PFSK-1 (cell line): ENCODE results near the gene RERE.

Source experiments
- FOXP2 ChIP-seq: optimal IDR thresholded peaks from 2 replicates; pipeline ENCODE3; 2011; ENCODE audit warnings: borderline replicate concordance, control low read depth, inconsistent platforms; ENCODE audit not compliant: insufficient read depth; ENCODE audit errors: extremely low read length, extremely low read depth
- POLR2AphosphoS5 ChIP-seq: IDR thresholded peaks from 2 replicates; pipeline ENCODE4 v1.6.1; 2012; ENCODE audit warnings: low read depth, mild to moderate bottlenecking, control low read depth, low read length, moderate library complexity
- SIN3A ChIP-seq: IDR thresholded peaks from 2 replicates; pipeline ENCODE4 v1.6.1; 2012; ENCODE audit warnings: mild to moderate bottlenecking, low read length, moderate library complexity, borderline replicate concordance; ENCODE audit not compliant: insufficient read depth
- TAF1 ChIP-seq: IDR thresholded peaks from 2 replicates; pipeline ENCODE4 v1.6.1; 2012; ENCODE audit warnings: low read length, control low read depth, borderline replicate concordance; ENCODE audit not compliant: insufficient read depth
- TF ChIP-seq, protein P1 (sequence below), 2 experiments: IDR thresholded peaks; 2 replicates each; pipeline versions ENCODE4 v1.6.1 to v1.8.0; 2011 to 2012; ENCODE audit warnings: low read depth in 2 of 2, low read length in 2 of 2, control low read depth in 1 of 2, inconsistent platforms in 1 of 2, mild to moderate bottlenecking in 1 of 2, moderate library complexity in 1 of 2; ENCODE audit not compliant: insufficient read depth in 1 of 2

RERE gene

DNA sequence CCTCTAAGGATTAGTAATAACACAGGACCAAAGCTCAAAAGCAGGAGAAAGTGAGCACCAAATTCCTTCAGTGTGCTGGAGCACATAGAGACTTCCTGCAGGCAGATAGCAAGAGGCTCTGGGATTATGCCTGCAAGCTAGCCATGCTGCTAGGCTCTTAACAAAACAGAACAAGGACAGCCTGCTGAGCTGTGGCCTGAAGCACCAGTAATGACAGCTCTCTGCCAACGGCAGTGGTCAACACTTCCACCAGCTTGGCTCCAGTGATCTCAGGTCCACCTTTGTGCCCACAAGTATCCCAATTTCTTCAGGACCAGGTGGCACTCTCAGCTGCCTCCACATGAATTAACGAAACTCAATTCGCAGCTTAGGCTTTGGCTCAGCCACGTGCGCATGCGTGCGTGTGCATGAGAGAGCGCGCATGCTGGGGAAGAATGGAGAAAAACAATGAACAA, 435.4 kb downstream of the RERE start:
- TF ChIP-seq, protein P1, sequence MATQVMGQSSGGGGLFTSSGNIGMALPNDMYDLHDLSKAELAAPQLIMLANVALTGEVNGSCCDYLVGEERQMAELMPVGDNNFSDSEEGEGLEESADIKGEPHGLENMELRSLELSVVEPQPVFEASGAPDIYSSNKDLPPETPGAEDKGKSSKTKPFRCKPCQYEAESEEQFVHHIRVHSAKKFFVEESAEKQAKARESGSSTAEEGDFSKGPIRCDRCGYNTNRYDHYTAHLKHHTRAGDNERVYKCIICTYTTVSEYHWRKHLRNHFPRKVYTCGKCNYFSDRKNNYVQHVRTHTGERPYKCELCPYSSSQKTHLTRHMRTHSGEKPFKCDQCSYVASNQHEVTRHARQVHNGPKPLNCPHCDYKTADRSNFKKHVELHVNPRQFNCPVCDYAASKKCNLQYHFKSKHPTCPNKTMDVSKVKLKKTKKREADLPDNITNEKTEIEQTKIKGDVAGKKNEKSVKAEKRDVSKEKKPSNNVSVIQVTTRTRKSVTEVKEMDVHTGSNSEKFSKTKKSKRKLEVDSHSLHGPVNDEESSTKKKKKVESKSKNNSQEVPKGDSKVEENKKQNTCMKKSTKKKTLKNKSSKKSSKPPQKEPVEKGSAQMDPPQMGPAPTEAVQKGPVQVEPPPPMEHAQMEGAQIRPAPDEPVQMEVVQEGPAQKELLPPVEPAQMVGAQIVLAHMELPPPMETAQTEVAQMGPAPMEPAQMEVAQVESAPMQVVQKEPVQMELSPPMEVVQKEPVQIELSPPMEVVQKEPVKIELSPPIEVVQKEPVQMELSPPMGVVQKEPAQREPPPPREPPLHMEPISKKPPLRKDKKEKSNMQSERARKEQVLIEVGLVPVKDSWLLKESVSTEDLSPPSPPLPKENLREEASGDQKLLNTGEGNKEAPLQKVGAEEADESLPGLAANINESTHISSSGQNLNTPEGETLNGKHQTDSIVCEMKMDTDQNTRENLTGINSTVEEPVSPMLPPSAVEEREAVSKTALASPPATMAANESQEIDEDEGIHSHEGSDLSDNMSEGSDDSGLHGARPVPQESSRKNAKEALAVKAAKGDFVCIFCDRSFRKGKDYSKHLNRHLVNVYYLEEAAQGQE (IDR thresholded peaks at IDR 0.05; ENCODE audit: insufficient read depth in 1 of 2, low read depth in 2 of 2, low read length in 2 of 2), result no peak
- TF ChIP-seq FOXP2 (no peak), TAF1 (no peak), POLR2AphosphoS5 (no peak), SIN3A (no peak)

DNA sequence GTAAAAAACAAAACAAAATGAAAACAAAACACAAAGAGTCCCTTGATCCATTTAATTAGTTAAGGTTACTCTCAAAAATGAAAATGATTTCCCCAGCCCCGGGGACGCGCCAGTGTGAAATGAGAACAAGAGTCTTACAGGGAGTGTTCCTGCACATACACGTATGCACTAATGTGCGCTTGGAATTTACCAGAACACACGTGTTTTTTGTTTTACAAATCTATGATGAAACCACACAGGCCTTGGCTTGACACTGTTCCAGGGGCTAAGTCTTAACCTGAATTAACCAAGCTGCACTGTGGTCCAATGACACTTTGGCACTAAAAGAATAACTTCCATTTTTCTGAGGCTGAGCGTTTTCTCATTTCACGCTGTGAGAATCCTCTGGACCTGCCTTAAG, 435.8 kb downstream of the RERE start:
- TF ChIP-seq SIN3A, result no peak
- TF ChIP-seq, protein P1 (IDR thresholded peaks at IDR 0.05; ENCODE audit: insufficient read depth in 1 of 2, low read depth in 2 of 2, low read length in 2 of 2), result no peak
- TF ChIP-seq TAF1, result no peak
- TF ChIP-seq FOXP2, result no peak
- TF ChIP-seq POLR2AphosphoS5, result no peak

DNA sequence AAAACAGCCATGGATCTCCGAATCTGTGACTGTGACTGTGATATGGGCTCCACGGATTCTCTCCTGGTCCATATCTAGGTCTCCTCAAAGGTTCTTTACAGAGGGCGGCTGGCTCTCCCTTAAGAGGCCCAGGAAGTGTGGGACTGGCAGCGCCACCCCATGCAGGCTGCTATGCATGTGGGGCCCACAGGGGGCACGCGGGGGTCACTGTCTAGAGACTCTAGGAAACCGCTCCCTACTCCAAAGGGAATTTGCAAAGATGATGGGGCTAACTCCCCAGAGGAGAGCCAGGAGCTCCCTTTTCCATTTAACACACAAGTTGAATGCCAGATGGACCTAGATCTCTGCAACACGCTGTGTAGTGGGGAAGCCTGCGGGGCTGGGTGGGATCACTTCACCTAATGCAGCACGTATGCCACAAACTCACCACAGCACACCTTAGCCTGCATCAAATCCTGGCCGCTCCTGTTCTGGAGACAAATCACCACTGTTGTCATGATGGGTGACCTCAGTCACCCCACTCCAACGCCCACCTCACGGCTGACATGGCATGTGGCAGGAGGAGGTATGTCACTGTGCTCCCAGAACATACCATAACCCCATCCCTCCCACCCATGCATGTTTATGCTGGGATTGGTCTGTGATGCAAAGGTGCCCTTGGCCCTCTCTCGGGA, 437.8 kb downstream of the RERE start:
- TF ChIP-seq FOXP2 (no peak), TAF1 (no peak)
- TF ChIP-seq, protein P1 (IDR thresholded peaks at IDR 0.05; ENCODE audit: insufficient read depth in 1 of 2, low read depth in 2 of 2, low read length in 2 of 2), result no peak

DNA sequence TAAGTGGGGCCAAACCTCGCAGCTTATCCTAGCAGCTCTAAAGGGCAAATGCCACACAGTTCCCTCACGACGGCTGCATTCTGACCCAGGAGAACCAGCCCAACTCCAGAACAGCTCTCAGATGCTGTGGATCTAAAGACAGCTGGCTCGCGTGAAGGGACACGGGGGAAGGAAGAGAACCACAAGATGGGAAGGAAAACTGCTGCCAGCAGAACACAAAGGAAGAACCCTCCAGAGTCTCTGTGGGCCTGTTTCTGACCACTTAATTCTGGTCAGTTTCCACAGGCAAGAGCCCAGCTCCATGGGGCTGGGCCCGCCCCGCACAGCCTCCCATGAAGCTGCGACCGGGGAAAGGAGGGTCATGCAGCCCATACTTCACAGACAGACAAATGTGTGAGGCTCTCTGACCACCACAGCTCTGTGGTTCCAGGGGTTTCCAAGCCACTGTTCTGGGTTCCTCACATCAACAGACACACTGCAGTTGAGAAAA, 438.4 kb downstream of the RERE start:
- TF ChIP-seq POLR2AphosphoS5 (no peak), TAF1 (no peak), SIN3A (no peak), FOXP2 (no peak)
- TF ChIP-seq, protein P1 (IDR thresholded peaks at IDR 0.05; ENCODE audit: insufficient read depth in 1 of 2, low read depth in 2 of 2, low read length in 2 of 2), result no peak

DNA sequence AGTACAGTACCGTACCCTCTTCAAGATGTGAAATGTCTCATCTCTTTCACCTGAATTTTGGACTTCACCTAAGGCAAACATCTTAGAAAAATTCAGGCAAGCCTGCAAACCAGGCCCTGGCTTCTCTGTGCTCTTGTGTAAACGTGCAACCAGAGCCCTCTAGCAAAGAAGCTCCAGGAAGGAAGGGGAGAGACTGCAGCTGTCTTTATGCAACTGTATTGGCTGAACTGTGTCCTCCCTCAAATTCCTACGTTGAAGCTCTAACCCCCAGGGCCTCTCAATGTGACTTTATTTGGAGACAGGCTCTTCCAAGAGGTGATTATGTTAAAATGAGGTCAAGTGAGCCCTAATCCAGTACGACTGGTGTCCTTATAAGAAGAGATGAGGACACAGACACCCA, 439.3 kb downstream of the RERE start:
- no peak for TF ChIP-seq TAF1
- no peak for TF ChIP-seq POLR2AphosphoS5
- TF ChIP-seq, protein P1 (IDR thresholded peaks at IDR 0.05; ENCODE audit: insufficient read depth in 1 of 2, low read depth in 2 of 2, low read length in 2 of 2), result no peak
